HL-60/S4 (cell line): ENCODE data around the gene WDR41.

Experiments used
- in situ Hi-C: fragments of 300-500 bp; cut with MboI; formaldehyde crosslinking; loops from 2 replicates; pipeline ENCODE4 v1.14.3; 2022; ENCODE audit warnings: low sequenced_read_pairs

Gene WDR41

DNA sequence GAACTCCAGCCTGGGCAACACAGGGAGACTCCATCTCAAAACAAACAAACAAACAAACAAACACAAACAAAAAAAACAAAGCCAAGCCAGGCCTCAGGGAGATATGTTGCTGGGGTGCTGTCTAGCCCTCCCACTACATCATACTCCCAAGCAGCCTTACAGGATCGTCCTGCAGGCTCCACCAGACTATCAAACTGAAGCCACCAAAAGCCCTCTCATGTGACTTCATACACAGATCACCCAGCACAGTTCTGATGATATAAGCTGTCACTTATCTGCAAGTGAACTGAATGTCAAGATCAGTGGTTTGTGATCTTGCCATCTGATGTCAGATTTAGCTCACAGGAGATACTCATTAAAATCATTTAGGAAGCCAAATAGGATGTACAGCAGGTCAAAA, 43.3 kb downstream of the WDR41 start:
- in situ Hi-C loops: no loop called here

DNA sequence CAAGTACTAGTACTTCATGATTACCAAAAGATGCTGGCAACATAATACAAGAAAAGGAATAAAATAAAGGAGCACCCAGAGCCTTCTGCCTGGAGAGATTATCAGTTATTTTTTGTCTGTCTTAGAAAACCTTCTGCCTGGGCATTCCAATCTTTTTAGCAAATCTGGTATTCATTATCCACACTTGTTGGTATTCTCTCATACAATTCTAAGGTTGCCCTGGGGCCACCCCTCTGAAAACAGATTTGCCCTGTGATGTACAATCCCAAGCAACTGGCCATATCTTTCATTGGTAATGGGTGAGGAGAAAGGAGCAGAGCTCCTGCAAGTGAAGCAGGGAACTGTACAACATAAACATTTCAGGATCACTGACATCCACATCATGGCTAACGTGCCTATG, 47.8 kb downstream of the WDR41 start:
- in situ Hi-C loops: no loop called here

DNA sequence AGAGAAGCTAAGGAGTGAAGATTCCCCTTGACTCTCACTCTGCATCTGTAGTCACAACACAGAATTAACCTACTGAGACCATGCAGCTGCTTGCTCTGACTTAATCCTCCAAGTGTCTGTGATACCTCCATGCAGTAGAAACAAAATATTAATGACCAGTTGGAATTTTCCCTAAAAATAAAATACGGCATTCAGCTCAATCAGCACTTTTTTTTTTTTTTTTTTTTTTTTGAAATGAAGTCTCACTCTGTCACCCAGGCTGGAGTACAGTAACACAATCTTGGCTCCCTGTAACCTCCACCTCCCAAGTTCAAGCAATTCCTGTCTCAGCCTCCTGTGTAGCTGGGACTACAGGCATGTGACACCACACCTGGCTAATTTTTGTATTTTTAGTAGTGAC, 48.4 kb downstream of the WDR41 start:
- in situ Hi-C loops: no loop called here

DNA sequence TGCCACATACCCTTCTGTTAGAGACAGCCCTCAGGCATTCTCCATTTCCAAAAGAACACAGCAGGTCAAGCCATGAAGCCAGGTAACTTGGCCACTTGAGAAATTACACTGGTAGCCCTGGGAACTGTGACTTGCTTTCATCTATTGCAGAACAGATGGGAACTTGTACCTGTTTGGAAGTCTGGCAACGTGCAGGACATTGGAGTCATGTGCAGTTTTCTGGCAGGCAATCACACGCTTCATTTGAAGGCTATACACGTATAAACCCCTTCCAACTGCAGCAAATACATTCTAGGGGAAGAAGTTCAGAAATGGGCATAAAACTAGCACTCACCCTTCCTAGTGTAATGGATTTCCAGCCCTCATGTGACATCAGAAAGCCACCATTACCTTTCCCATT, 54.0 kb downstream of the WDR41 start:
- in situ Hi-C loops: no loop called here

DNA sequence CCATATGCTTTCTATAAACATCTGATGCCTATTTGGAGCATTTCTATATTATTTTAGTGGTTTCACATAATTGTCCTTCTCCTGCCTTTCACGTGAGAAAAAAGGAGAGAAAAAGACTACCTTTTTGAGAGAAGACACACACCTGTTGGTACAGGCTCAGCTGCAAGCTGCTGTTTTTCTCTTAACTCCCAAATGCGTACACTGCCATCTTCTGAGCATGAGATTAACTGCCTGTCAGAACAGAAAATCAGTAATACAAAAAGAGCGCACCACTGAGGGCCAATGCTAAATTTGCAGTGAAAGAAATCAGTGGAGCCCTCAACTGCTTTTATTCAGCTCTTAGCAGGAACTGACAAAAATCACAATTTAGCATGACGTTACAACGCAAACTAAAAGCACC, 54.9 kb downstream of the WDR41 start:
- in situ Hi-C loops: no loop called here

DNA sequence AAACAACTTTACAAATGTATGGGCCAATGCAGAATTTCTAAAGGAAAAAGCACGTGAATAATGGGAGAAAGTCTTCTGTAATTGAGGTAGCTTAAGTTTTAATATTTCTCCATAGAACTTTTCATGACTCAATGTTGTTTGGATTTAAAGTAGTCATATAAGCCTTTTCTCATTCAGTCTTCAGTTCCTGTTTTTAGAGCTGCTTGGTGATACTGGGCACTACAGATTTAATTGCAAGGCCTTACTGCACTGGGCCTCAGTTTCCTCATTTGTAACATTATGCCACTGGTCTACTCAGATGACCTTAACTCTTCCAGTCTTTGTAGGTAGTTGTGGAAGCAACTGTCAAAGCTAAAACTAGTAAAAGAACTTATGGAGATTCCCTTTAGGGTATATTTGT, 60.4 kb downstream of the WDR41 start:
- in situ Hi-C loops: no loop called here

DNA sequence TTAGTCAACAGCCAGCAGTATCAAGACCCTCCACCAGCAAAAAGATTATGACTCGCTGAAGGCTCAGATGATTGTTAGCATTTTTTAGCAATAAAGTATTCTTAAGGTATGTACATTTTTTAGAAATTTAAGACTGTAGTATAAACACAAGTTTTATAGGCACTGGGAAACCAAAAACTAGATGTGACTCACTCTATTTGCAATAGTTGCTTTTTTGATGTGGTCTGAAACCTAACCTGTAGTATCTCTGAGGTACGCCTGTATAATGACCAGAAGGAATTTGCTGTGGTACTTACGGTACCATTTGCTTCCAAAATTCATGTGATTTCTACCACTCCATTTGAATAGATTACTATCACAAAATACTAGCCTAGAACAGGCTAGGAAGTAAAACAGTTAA, 60.8 kb downstream of the WDR41 start:
- in situ Hi-C loops: no loop called here

DNA sequence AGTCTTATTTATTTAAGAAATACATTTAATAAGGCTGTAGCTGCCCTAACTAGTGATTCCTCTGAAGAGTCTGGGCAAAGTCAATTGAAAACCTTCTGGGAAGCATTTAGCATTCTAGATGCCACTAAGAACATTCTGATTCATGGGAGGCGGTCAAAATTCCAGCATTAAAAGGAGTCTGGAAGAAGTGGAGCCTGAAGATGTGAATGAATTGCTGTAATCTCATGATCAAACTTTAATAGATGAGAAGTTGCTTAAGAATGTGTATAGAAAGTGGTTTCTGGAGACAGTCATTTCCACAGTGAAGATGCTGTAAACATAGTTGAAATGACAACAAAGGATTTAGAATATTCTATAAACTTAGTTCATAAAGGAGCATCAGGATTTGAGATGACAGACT, 61.4 kb downstream of the WDR41 start:
- in situ Hi-C loops: no loop called here

DNA sequence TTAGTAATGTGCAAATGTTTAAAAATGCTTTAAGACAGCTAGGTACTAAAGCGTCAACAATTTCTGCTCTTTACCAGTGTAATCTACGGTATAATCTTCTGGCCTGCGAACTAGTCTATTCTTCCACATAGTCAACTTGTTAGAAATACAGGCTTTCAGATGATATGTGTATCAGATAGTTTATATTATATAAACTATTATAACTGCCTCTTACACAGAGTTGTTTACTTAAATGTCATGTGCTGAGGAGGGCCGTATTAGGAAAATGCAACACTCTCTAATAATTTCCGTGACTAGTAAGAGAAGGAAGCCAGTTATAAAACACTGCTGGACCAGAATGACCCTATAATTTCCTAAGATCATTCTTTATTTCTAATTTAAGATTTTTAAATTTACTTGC, 63.6 kb downstream of the WDR41 start:
- in situ Hi-C loops: no loop called here

DNA sequence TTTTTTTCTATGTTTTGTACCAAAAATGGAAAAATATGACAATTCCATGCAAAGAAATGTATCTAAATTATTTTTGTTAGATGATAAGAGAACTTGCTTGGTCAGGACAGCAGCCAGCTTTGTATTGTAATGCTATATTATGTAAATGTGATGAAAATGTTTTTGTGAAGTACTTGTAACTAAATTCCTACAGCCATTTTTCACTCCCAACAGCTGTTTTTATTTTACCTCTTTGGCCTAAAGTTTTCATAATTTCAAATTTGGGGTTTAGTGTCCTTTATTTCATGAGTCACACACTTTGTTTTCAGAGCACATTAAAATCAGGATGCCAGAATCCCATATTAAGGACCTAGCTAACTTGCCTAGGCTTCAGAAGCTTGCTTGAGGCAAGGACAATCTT, 64.1 kb downstream of the WDR41 start:
- in situ Hi-C loops: no loop called here

DNA sequence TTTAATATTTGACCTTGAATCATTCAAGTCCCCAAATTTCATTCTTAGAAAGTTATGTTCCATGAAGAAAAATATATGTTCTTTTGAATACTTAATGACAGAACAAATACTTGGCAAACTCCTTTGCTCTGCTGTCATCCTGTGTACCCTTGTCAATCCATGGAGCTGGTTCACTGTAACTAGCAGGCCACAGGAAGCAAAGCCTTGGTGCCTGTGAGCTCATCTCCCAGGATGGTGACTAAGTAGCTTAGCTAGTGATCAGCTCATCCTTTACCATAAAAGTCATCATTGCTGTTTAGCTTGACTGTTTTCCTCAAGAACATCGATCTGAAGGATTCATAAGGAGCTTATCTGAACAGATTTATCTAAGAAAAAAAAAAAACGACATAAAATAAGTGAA, 65.4 kb downstream of the WDR41 start:
- in situ Hi-C loops: no loop called here

DNA sequence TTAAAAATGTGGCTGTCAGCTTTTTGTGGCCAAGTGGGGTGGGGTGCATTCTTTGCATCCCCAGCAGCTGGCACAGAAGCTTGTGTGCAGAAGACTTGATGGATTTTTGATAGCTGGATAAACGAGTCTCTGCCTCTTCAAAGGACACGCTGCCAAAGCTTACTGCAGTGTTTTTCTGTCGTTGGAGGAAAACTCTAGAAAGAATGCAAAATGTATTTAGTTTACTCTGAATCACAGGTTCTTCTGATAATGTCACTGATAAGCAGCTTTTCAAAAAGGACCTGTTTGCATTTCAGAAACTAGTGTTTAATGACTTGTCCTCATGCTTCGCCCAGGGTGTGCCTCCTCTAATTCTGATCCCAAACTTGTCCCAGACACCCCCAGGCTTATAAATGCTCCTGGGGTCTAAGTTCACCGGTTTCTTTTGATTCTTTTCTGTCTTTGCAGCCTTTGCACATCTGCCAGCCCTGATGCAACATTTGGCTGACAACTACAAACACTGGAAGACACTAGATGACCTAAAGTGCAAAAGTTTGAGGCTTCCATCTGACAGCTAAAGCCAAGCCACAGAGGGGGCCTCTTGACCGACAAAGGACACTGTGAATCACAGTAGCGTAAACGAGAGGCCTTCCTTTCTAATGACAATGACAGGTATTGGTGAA, 66.0 kb downstream of the WDR41 start:
- in situ Hi-C loops: no loop called here

DNA sequence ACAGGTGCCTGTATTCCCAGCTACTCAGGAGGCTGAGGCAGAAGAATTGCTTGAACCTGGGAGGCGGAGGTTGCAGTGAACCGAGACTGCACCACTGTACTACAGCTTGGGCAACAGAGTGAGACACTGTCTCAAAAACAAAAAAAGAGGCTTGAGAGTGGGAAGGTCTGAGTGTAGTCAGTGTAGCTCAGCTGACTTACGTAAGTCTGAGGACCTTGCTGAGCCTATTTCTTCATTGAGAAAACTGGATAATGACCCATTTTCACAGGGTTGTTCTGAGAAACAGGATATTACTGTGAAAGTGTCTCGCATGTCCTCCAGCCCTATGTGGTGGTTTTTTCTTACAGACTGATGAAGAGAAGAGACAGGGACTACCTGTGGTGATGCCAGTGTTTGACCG, 66.7 kb downstream of the WDR41 start:
- in situ Hi-C loops: no loop called here

DNA sequence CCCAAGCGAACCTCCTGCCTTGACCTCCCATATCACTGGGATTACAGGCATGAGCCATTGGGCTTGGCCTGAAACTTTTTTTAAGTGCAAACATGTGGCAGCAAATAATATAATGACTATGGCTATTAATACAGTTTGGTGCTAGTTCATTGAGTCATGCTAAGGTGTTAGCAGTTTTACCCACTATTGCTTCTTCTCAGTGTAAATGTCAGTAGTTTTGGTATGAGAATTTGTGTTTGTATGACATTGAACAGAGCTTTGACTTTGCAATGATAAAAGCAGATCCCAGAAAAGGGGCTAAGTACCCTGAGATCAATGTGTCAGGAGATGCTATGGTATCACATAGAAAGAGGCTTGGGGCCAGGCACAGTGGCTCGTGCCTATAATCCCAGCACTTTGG, 67.2 kb downstream of the WDR41 start:
- in situ Hi-C loops: no loop called here

DNA sequence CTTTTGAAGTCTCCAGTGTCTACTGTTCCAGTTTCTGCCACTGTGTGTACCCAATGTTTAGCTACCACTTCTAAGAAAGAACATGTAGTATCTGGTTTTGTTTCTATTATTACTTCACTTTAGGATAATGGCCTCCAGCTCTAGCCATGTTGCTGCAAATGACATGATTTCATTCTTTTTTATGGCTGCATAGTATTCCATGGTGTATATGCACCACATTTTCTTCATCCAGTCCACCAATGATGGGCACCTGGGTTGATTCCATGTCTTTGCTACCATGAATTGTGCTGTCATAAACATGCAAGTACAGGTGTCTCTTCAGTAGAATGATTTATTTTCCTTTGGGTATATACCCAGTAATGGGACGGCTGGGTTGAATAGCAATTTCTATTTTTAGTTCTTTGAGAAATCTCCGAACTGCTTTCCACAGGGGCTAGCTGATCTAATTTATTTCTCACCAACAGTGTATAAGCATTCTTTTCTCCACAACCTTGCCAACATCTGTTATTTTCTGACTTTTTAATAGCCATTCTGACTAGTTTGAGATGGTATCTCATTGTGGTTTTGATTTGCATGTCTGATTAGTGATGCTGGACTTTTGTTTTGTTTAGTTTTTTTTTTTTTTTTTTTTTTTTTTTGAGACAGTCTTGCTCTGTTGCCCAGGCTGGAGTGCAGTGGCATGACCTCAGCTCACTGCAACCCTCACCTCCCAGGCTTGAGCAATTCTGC, 68.9 kb downstream of the WDR41 start:
- in situ Hi-C loops: no loop called here

DNA sequence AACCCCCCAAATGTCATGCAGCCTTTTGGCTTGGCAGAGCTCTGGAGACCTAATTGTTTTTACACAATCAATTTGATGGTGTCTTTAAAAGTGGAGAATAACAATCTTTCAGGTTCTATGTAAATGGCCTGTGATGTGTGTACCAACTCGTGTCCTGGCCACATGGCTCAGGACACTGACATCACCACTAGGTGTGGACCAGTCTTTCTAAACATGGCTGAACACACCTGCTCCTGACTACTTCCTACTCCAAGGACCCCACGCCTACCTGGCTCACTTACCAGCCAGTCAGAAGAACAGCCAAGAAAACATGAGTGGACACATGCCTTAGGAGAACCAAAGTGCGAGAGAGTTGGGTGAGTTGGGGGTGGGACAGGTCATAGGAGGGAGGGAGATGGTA, 71.2 kb downstream of the WDR41 start:
- in situ Hi-C loops: no loop called here

DNA sequence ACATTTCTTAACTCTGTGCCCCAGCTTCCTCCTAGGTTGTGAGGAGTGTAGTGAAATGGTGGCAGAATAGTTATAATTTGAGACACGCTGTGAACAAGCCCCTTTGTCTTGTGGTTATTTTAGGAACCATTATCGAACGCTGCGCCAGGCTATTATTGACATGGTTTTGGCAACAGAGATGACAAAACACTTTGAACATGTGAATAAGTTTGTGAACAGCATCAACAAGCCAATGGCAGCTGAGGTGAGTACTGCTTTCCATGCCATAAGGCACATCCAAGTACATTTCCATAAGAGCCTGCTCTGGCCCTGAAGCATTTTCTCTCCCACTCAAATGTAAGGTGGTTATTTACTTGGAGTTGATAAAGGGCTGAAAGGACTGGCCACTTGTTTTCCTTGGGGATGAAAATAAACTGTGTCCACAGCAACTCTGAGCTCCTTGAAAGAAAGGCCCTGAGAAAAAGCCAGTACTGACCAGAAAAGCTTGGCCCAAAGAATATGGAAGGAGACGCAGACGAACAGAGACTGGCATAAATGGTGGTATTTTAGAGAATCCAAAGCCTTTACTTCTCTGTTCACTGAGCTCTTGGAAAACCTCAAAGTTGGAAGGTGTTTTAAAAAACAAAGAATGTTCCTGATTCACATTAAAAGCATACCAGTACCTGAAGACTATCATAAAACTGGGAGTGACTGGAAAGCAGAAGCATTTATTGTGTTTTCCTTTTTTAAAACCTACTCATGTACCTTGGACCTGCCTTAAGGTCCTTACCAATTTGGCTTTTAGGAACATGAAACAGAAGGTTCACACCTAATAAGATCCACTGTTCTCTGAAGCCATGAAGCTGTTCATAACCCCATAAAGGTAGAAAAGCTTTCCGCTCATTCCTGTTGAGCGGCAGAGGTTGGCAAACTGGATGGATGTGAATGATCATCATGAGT, 72.2 kb downstream of the WDR41 start:
- in situ Hi-C loops: no loop called here

DNA sequence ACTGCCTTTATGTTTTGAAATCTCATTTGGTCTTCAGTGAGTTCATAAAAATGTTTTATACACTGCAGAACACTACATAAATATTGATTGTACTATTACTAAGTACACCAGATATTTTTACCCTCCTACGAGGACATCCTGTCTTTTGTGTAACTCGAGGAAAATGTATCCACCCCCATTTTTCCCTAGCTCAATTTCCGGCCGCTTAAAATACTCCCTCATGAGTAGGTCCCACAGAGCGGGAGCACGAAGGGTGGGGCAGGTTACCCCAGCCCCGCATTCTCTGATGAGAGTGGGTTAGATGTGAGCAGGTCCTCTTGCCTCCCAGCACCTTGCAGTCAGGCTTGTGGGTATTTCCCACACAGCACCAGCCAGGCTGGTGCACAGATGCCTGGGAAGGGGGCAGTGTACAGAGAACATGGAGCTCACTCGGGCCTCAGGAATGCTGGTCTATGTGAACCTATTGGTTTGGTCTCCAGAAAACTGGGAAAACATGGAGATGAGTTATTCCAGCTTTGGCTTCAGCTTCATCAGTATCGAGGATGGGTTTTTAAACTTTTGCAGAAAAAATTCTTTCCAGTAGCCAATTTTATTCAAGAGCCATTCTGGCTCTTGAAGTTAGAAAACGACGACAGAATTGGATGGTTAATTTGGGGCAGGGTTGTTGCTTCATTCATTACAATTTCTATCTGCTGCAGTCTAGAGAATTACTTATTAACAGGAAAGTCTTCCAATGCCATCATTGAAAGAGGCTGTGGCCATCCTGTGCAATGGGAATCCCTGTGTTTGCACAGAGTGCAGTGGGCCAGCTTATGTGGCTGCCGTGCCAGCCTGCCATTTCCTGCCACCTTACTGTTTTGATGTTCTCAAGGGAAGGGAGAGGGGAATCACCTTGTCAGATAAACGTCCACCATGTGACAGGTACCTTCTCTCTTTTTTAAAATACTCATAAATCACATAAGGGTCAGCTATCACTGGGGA, 73.2 kb downstream of the WDR41 start:
- in situ Hi-C loops: no loop called here

DNA sequence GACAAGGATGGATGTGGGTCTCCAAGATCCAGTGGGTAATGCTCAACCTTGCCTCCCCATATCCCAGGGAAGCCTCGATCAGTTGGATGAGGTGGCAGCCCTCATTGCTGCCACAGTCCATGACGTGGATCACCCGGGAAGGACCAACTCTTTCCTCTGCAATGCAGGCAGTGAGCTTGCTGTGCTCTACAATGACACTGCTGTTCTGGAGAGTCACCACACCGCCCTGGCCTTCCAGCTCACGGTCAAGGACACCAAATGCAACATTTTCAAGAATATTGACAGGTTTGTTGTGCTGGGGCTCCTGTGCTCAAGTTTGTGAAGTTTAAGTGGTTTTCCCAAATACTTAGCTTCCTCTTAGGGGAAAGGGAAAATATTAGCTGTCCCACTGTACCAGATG, 74.0 kb downstream of the WDR41 start:
- in situ Hi-C loops: no loop called here

DNA sequence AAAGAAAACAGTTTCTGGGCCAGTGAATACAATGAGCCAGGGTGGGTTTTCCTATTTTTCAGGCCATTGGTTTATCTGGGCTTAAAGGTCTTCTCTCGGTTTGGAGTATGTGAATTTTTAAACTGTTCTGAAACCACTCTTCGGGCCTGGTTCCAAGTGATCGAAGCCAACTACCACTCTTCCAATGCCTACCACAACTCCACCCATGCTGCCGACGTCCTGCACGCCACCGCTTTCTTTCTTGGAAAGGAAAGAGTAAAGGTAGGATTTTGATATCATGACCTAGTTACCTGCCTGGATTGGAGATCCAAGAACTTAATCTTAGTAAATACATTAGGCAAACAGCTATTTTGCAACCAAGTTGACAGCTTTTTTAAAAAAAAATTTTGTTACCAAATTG, 79.1 kb downstream of the WDR41 start:
- in situ Hi-C loops: no loop called here
